GM23338 (cell line): ENCODE data around the gene ARSI. TPM values are rescaled to one million over a fixed set of nuclear protein-coding genes. Genes with fewer than 3 reads are reported as not detected.

ENCODE experiments used
- ATAC-seq: fragments of 200-7000 bp; cut with Tn5 transposase; 3 replicates; pipeline ENCODE4 v1.9.1; 2020
- DNase-seq: peaks from one replicate; pipeline ENCODE4 v3.0.0-alpha.2; 2015; ENCODE audit warnings: low spot score
- H2AFZ ChIP-seq: fragments of 200-600 bp; sonication (generic); 2 replicates; pipeline ENCODE4 v1.8.0; 2016; ENCODE audit warnings: antibody characterized with exemption, mild to moderate bottlenecking, moderate library complexity
- H3F3A ChIP-seq: fragments of 200-600 bp; sonication (generic); replicated peaks from 2 replicates; pipeline ENCODE4 v1.8.0; 2017; ENCODE audit warnings: antibody characterized with exemption, mixed run types, low read depth
- H3K27ac ChIP-seq: fragments of 200-600 bp; sonication (generic); 2 replicates; pipeline ENCODE4 v1.6.1; 2016; ENCODE audit warnings: low read depth
- H3K27me3 ChIP-seq: fragments of 200-600 bp; sonication (generic); 2 replicates; pipeline ENCODE4 v1.8.0; 2016; ENCODE audit warnings: mild to moderate bottlenecking, mixed run types, moderate library complexity; ENCODE audit not compliant: insufficient read depth
- H3K36me3 ChIP-seq: fragments of 200-600 bp; sonication (generic); 2 replicates; pipeline ENCODE4 v1.8.0; 2016; ENCODE audit warnings: mild to moderate bottlenecking; ENCODE audit not compliant: insufficient read depth
- H3K4me1 ChIP-seq: fragments of 200-600 bp; sonication (generic); 2 replicates; pipeline ENCODE4 v1.8.0; 2016; ENCODE audit warnings: mild to moderate bottlenecking, moderate library complexity; ENCODE audit not compliant: insufficient read depth
- H3K4me2 ChIP-seq: fragments of 200-600 bp; sonication (generic); 2 replicates; pipeline ENCODE4 v1.7.1; 2017; ENCODE audit warnings: mixed run types
- H3K4me3 ChIP-seq: fragments of 200-600 bp; sonication (generic); 2 replicates; pipeline ENCODE4 v1.6.1; 2016; ENCODE audit warnings: mixed run types
- H3K79me2 ChIP-seq: fragments of 200-600 bp; sonication (generic); replicated peaks from 2 replicates; pipeline ENCODE4 v1.8.0; 2017; ENCODE audit warnings: mild to moderate bottlenecking; ENCODE audit not compliant: insufficient read depth
- H3K9me2 ChIP-seq: fragments of 200-600 bp; sonication (generic); 2 replicates; pipeline ENCODE4 v1.8.0; 2017; ENCODE audit not compliant: insufficient read depth
- H4K20me1 ChIP-seq: fragments of 200-600 bp; sonication (generic); replicated peaks from 2 replicates; pipeline ENCODE4 v1.8.0; 2017; ENCODE audit warnings: mild to moderate bottlenecking; ENCODE audit not compliant: insufficient read depth
- H3K27ac Mint-ChIP-seq: 2 replicates; pipeline ENCODE4 v1.8.0; 2020; ENCODE audit warnings: inconsistent platforms, mild to moderate bottlenecking, moderate library complexity, mixed read lengths
- H3K27me3 Mint-ChIP-seq: 3 replicates; pipeline ENCODE4 v1.8.0; 2022; ENCODE audit warnings: low read depth, mild to moderate bottlenecking, moderate library complexity, mixed read lengths, inconsistent platforms; ENCODE audit not compliant: insufficient read depth, poor library complexity
- H3K36me3 Mint-ChIP-seq: 3 replicates; pipeline ENCODE4 v1.8.0; 2021; ENCODE audit warnings: low read depth, mild to moderate bottlenecking, inconsistent platforms, moderate library complexity, mixed read lengths
- H3K4me1 Mint-ChIP-seq: 3 replicates; pipeline ENCODE4 v1.8.0; 2020; ENCODE audit warnings: mild to moderate bottlenecking, inconsistent platforms, mixed read lengths
- H3K4me3 Mint-ChIP-seq: 3 replicates; pipeline ENCODE4 v1.8.0; 2021; ENCODE audit warnings: moderate library complexity, mild to moderate bottlenecking, inconsistent platforms, mixed read lengths
- H3K9me3 Mint-ChIP-seq: 3 replicates; pipeline ENCODE4 v1.8.0; 2020; ENCODE audit warnings: moderate library complexity, mild to moderate bottlenecking, inconsistent platforms, mixed read lengths
- EZH2phosphoT487 ChIP-seq: fragments of 200-600 bp; sonication (generic); IDR thresholded peaks from one replicate; pipeline ENCODE4 v1.8.1; 2018; ENCODE audit warnings: antibody characterized with exemption; ENCODE audit not compliant: unreplicated experiment
- ZNF114 ChIP-seq: fragments of 250-450 bp; sonication (Bioruptor Pico); IDR thresholded peaks from 2 replicates; pipeline ENCODE4 v1.5.0; 2020; ENCODE audit warnings: mild to moderate bottlenecking, moderate library complexity
- ZNF331 ChIP-seq: fragments of 250-450 bp; sonication (Bioruptor Pico); IDR thresholded peaks from 2 replicates; pipeline ENCODE4 v1.5.0; 2020; ENCODE audit warnings: low read depth, mild to moderate bottlenecking, moderate library complexity
- polyA plus RNA-seq: library from polyadenylated mRNA; unstranded; fragments of >200 nt; fragmentation: Nextera tagmentation; extraction: Ambion mirVana; gene quantifications from 2 replicates; pipeline ENCODE4 v1.2.1, GENCODE V29; 2016
- total RNA-seq: library from RNA; depleted of rRNA; stranded (reverse); fragments of >200 nt; shearing (Covaris generic); gene quantifications from 2 replicates; pipeline ENCODE4 v1.2.3, GENCODE V29; 2014
- TF ChIP-seq, protein P1 (sequence below): fragments of 250-450 bp; sonication (Bioruptor Pico); IDR thresholded peaks from 2 replicates; pipeline ENCODE4 v1.5.0; 2020; ENCODE audit warnings: mild to moderate bottlenecking, moderate library complexity
- TF ChIP-seq, protein P2 (sequence below), 2 experiments: fragments of 200-600 bp in 1 of 2; sonication (generic) in 1 of 2; conservative IDR thresholded peaks; 2 replicates each; pipeline versions ENCODE4 v1.5.1 to v1.6.1; 2016 to 2017; ENCODE audit warnings: antibody characterized with exemption in 2 of 2, low read depth in 2 of 2, mild to moderate bottlenecking in 2 of 2, moderate library complexity in 1 of 2

The ARSI gene
- total and polyA plus RNA-seq, 2 experiments from 2014 or later: 0.99 to 6.9 TPM

DNA sequence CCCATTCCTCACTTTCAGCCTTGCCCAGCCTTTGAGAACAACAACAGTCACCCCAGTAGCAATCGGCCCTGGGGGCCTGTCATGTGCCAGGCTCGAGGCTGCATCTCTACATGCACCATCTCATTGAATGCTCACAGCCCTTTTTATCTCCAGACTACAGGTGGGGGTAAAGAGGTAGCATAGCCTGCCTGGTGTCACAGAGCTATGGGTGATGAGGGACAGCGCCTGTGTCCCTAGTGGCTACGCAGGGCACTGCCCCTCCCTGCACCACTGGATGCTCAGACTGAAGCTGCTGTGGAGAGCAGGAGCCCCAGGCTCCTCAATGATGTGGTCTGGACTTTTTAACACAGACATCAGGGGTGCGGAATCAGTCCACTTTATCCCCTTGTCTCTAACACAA is 15.9 kb downstream of the ARSI start:
- Histone ChIP-seq H3K27me3 (no peaks in the 10 kb centered on the region), H2AFZ (no peak overlapping the region), H3K9me2 (no peaks in the 10 kb centered on the region), H4K20me1 (no peaks in the 10 kb centered on the region), H3K36me3 (no peaks in the 10 kb centered on the region), H3K4me2 (no peak overlapping the region), H3K27ac (no peak overlapping the region), H3K4me3 (no peak overlapping the region), H3K4me1 (no peaks in the 10 kb centered on the region), H3K79me2 (no peaks in the 10 kb centered on the region), H3F3A (no peaks in the 10 kb centered on the region)
- Mint-ChIP-seq H3K9me3 (no peaks in the 10 kb centered on the region), H3K4me1 (peaks cover 8% of the 10 kb centered on the region), H3K4me3 (no peak overlapping the region), H3K27ac (no peak overlapping the region), H3K36me3 (no peaks in the 10 kb centered on the region; the same call in 2 of the 3 replicates), H3K27me3 (peaks cover 5% of the 10 kb centered on the region)
- peak; percentile 94 for ATAC-seq
- TF ChIP-seq ZNF331 (CRISPR knock-in tag): no peak
- TF ChIP-seq, protein P1, sequence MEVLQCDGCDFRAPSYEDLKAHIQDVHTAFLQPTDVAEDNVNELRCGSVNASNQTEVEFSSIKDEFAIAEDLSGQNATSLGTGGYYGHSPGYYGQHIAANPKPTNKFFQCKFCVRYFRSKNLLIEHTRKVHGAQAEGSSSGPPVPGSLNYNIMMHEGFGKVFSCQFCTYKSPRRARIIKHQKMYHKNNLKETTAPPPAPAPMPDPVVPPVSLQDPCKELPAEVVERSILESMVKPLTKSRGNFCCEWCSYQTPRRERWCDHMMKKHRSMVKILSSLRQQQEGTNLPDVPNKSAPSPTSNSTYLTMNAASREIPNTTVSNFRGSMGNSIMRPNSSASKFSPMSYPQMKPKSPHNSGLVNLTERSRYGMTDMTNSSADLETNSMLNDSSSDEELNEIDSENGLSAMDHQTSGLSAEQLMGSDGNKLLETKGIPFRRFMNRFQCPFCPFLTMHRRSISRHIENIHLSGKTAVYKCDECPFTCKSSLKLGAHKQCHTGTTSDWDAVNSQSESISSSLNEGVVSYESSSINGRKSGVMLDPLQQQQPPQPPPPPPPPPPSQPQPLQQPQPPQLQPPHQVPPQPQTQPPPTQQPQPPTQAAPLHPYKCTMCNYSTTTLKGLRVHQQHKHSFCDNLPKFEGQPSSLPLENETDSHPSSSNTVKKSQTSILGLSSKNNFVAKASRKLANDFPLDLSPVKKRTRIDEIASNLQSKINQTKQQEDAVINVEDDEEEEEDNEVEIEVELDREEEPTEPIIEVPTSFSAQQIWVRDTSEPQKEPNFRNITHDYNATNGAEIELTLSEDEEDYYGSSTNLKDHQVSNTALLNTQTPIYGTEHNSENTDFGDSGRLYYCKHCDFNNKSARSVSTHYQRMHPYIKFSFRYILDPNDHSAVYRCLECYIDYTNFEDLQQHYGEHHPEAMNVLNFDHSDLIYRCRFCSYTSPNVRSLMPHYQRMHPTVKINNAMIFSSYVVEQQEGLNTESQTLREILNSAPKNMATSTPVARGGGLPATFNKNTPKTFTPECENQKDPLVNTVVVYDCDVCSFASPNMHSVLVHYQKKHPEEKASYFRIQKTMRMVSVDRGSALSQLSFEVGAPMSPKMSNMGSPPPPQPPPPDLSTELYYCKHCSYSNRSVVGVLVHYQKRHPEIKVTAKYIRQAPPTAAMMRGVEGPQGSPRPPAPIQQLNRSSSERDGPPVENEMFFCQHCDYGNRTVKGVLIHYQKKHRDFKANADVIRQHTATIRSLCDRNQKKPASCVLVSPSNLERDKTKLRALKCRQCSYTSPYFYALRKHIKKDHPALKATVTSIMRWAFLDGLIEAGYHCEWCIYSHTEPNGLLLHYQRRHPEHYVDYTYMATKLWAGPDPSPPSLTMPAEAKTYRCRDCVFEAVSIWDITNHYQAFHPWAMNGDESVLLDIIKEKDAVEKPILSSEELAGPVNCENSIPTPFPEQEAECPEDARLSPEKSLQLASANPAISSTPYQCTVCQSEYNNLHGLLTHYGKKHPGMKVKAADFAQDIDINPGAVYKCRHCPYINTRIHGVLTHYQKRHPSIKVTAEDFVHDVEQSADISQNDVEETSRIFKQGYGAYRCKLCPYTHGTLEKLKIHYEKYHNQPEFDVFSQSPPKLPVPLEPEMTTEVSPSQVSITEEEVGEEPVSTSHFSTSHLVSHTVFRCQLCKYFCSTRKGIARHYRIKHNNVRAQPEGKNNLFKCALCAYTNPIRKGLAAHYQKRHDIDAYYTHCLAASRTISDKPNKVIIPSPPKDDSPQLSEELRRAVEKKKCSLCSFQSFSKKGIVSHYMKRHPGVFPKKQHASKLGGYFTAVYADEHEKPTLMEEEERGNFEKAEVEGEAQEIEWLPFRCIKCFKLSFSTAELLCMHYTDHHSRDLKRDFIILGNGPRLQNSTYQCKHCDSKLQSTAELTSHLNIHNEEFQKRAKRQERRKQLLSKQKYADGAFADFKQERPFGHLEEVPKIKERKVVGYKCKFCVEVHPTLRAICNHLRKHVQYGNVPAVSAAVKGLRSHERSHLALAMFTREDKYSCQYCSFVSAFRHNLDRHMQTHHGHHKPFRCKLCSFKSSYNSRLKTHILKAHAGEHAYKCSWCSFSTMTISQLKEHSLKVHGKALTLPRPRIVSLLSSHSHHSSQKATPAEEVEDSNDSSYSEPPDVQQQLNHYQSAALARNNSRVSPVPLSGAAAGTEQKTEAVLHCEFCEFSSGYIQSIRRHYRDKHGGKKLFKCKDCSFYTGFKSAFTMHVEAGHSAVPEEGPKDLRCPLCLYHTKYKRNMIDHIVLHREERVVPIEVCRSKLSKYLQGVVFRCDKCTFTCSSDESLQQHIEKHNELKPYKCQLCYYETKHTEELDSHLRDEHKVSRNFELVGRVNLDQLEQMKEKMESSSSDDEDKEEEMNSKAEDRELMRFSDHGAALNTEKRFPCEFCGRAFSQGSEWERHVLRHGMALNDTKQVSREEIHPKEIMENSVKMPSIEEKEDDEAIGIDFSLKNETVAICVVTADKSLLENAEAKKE (CRISPR knock-in tag): no peak
- TF ChIP-seq ZNF114 (CRISPR knock-in tag): no peak
- TF ChIP-seq, protein P2, sequence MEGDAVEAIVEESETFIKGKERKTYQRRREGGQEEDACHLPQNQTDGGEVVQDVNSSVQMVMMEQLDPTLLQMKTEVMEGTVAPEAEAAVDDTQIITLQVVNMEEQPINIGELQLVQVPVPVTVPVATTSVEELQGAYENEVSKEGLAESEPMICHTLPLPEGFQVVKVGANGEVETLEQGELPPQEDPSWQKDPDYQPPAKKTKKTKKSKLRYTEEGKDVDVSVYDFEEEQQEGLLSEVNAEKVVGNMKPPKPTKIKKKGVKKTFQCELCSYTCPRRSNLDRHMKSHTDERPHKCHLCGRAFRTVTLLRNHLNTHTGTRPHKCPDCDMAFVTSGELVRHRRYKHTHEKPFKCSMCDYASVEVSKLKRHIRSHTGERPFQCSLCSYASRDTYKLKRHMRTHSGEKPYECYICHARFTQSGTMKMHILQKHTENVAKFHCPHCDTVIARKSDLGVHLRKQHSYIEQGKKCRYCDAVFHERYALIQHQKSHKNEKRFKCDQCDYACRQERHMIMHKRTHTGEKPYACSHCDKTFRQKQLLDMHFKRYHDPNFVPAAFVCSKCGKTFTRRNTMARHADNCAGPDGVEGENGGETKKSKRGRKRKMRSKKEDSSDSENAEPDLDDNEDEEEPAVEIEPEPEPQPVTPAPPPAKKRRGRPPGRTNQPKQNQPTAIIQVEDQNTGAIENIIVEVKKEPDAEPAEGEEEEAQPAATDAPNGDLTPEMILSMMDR (conservative IDR thresholded peaks at IDR 0.05; ENCODE audit: low read depth in 2 of 2): peak; percentile 61 to 70
- DNase-seq: peak; percentile 83

DNA sequence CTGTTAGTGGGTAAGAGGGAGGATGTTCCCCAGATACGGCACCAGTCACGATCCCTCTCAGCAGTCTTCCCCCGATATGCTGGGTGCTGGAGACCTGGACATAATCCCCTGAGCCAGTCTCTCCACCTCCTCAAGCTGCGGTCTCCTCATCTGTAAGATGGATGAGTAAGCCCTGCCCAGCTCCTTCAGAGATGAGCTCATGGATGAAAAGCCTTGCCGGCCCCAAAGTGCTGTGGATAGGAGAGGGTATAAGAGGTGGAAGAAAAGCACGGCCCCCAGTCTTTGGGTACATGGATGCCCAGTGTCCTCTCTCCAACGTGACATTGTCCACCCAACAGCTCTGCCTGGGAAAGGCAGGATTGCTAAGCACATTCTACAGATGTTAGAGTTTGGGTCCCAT is 17.6 kb downstream of the ARSI start:
- ATAC-seq (no peak), DNase-seq (no peak)
- Mint-ChIP-seq H3K36me3 (no peaks in the 10 kb centered on the region), H3K4me1 (peaks cover 8% of the 10 kb centered on the region), H3K27ac (no peak overlapping the region), H3K27me3 (peaks cover 5% of the 10 kb centered on the region), H3K4me3 (no peak overlapping the region), H3K9me3 (no peaks in the 10 kb centered on the region)
- Histone ChIP-seq H3K4me3 (no peak overlapping the region), H4K20me1 (no peaks in the 10 kb centered on the region), H3K4me2 (no peak overlapping the region), H3K79me2 (no peaks in the 10 kb centered on the region), H3K27ac (no peak overlapping the region), H2AFZ (no peak overlapping the region), H3K36me3 (no peaks in the 10 kb centered on the region), H3K9me2 (no peaks in the 10 kb centered on the region), H3K4me1 (no peaks in the 10 kb centered on the region), H3K27me3 (no peaks in the 10 kb centered on the region), H3F3A (no peaks in the 10 kb centered on the region)
- no peak for TF ChIP-seq EZH2phosphoT487
- no peak for TF ChIP-seq ZNF114 (CRISPR knock-in tag)
